CD4-positive, alpha-beta T cell treated with Interferon gamma for 1 hour (primary cell): ENCODE data around the gene TTC33.
A peak's percentile ranks its signal among the peaks of the same experiment; 100 is the strongest.
"Not testable (repeated sequence)": the region's sequence is repeated elsewhere in the genome, so short reads cannot be mapped to it uniquely, and the experiment has no call there.

Experiments
- DNase-seq: peaks from one replicate; pipeline ENCODE4 v3.0.0-alpha.2; 2020

Gene TTC33

GRCh38 chr5:40716000-40716399, 39.8 kb downstream of the TTC33 start:
- no peak for DNase-seq

- DNase-seq = no peak
These were observed 41.8 kb downstream of the TTC33 start for GRCh38 chr5:40714001-40714400.

GRCh38 chr5:40710575-40710974, 45.2 kb downstream of the TTC33 start:
- not testable (repeated sequence) for DNase-seq

- not testable (repeated sequence) for DNase-seq
These were observed 50.3 kb downstream of the TTC33 start for GRCh38 chr5:40705484-40705883.

- not testable (repeated sequence) for DNase-seq
These were observed 53.7 kb downstream of the TTC33 start for GRCh38 chr5:40702027-40702426.

GRCh38 chr5:40700116-40700782, 55.5 kb downstream of the TTC33 start:
- no peak for DNase-seq

GRCh38 chr5:40694433-40694832, 61.3 kb downstream of the TTC33 start:
- DNase-seq = no peak

GRCh38 chr5:40691894-40692293, 63.9 kb downstream of the TTC33 start:
- no peak for DNase-seq

- DNase-seq = no peak
These were observed 65.5 kb downstream of the TTC33 start for GRCh38 chr5:40690267-40690666.

- no peak for DNase-seq
These were observed 66.3 kb downstream of the TTC33 start for GRCh38 chr5:40689438-40689837.

GRCh38 chr5:40688996-40689395, 66.8 kb downstream of the TTC33 start:
- no peak for DNase-seq

- DNase-seq = peak; percentile 83
These were observed 67.5 kb downstream of the TTC33 start for GRCh38 chr5:40688127-40688761.

GRCh38 chr5:40687321-40687720, 68.4 kb downstream of the TTC33 start:
- DNase-seq = no peak

- no peak for DNase-seq
These were observed 69.7 kb downstream of the TTC33 start for GRCh38 chr5:40685976-40686486.

- DNase-seq = no peak
These were observed 70.6 kb downstream of the TTC33 start for GRCh38 chr5:40685193-40685592.

- no peak for DNase-seq
These were observed 72.5 kb downstream of the TTC33 start for GRCh38 chr5:40683305-40683704.

- no peak for DNase-seq
These were observed 73.4 kb downstream of the TTC33 start for GRCh38 chr5:40682154-40683017.

- peak; percentile 51 for DNase-seq
These were observed 74.2 kb downstream of the TTC33 start for GRCh38 chr5:40681363-40682153.

GRCh38 chr5:40680741-40681362, 74.9 kb downstream of the TTC33 start:
- peak; percentile 45 for DNase-seq

- no peak for DNase-seq
These were observed 75.7 kb downstream of the TTC33 start, which contains the start of gene PTGER4 for GRCh38 chr5:40679913-40680681. Gene PTGER4 (plus strand): TSS chr5:40679915. CDS start chr5:40680994, 1,079 bp downstream.
